GM21390 (cell line): ENCODE results near the gene DUSP23.

Source experiments
- ATAC-seq: cut with Tn5 transposase; IDR thresholded peaks from one replicate; pipeline ENCODE4 v1.9.1; 2021; ENCODE audit not compliant: unreplicated experiment

Gene DUSP23

DNA sequence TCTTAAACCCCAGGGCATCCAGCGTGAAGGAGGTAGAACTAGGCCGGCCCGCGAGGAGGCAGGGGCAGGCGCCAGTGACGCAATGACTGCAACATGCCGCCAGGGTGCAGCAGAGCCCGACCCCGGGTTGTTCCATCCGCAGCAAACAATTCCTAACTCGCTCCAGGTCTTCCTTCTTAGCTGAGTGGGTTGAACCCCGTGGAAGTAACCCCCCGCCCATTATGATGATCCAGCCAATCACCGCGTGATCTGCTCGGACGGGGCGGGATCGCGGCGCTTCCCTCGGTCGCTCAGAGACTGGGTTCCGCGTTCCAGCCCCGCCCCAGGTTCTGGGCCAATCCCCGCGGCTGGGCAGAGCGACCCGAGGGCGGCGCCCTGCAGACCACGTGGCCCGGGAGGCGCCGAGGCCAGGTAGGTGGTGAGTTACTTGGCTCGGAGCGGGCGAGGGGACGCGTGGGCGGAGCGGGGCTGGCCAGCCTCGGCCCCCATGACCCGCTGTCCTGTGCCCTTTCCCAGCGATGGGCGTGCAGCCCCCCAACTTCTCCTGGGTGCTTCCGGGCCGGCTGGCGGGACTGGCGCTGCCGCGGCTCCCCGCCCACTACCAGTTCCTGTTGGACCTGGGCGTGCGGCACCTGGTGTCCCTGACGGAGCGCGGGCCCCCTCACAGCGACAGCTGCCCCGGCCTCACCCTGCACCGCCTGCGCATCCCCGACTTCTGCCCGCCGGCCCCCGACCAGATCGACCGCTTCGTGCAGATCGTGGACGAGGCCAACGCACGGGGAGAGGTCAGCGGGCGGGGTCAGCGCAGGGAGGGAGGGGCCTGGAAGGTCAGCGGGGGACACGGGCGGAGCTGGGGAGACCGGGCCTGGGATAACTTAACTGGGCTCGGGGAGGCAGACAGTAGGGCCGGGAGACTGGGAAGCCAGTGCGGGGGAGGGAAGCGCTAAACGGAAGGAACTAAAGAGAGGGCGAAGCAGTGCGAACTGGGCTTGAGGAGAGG lies at the start of gene DUSP23:
TSS of gene DUSP23 (plus strand) at position 380 of the 1,000 bp plus-strand sequence. CDS start at position 519, 139 bp downstream.
- peak; percentile 99 for ATAC-seq

DNA sequence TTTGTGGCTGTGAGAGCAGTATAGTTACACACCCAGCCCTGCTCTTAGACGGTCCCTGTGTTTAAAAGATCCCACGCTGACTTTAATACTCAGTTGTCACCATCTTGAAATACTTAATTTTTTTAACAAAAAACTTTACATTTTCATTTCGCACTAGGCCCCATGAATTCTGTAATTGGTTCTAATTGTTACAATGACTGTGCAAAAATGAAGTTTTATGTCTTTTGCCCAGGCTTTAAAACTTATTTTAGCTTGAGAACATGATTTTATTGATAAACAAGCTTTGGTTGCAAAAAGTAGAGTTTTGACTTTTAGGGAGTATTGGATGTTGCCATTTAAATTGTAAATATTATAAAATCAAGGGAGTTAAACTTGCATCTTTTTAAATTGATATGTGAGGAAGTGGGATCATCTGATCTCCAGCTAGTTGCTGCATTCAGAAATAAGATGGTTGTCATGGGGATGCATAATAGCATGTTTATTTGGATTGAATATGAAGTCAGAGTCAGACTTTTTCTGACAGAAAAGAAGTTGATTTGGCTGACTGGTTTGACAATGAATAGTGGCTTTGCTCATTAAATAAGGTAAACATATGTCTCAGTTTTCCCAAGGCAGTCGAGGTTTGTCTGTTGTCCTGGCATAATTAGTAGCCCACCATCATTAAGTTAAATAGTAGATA lies 43.4 kb upstream of the DUSP23 start:
- no peak for ATAC-seq

GRCh38 chr1:159743651-159744410 lies 36.9 kb upstream of the DUSP23 start:
- ATAC-seq = no peak

- ATAC-seq = no peak
Measured at GRCh38 chr1:159746666-159747065, 34.1 kb upstream of the DUSP23 start.

GRCh38 chr1:159748370-159748769 lies 32.4 kb upstream of the DUSP23 start:
- no peak for ATAC-seq

GRCh38 chr1:159749630-159750029 lies 31.1 kb upstream of the DUSP23 start:
- no peak for ATAC-seq

- no peak for ATAC-seq
Measured at GRCh38 chr1:159750621-159751020, 30.1 kb upstream of the DUSP23 start.

- ATAC-seq = no peak
Measured at GRCh38 chr1:159751031-159751430, 29.7 kb upstream of the DUSP23 start.

GRCh38 chr1:159752135-159752580 lies 28.6 kb upstream of the DUSP23 start:
- no peak for ATAC-seq

DNA sequence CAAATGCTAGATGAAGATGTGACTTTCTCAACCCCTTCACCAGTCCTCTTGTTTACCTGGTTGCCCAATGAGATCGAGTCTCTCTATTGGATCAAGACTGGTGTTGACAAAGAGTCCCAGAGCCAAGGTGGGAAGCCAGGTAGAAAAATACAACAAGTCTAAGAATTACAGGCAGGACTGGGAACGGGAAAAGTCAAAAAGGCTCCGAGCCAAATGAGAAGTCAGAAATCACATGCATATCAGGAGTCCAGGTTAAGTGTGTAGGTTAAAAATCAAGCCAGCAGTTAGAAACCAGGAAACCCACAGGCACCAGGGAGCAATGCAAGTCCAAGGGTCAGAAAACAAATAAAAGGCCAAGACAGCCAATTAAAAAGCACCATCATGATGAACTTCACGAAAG lies 27.4 kb upstream of the DUSP23 start:
- ATAC-seq = no peak

- ATAC-seq = no peak
Measured at GRCh38 chr1:159755451-159756007, 25.2 kb upstream of the DUSP23 start.

DNA sequence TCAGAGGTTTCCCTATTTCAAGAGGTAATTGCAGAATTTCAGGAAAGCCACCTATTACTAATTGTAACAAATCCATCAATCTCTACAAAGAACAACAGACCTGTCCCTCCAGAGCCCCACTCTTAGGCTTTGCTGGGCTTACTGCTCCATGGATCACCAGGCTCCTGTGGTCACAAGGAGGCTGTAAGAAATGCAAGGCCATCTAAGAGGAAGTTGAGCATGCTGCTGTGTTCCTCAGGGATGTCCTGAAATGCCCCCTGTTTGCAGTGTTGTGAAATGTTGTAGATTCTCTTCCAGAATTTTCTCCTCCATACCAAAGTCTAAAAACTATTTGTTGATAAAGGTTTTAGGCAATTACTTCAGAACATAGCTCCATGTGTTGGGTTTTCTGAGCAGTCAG lies 24.4 kb upstream of the DUSP23 start:
- ATAC-seq = no peak

- ATAC-seq = no peak
Measured at GRCh38 chr1:159763686-159764085, 17.1 kb upstream of the DUSP23 start.

DNA sequence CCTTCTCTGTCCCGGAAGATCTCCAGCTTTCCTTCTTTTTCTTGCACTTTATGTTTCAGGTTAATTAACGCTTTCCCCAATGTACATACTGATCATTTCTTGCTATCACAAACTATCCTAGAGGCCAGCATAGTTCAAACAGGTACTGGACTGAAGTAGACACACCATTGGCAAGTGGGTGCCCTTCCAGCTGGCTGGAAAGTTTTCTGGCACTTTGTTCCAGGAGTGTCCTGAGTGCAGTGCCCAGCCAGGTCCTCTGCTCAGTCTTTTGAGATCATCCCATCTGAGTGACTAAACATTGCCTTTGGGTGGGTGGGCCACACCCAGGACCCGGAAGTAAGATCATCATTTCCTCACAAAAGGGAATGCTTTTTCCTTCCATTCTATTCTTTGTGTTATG lies 15.0 kb upstream of the DUSP23 start:
- ATAC-seq = no peak

- no peak for ATAC-seq
Measured at GRCh38 chr1:159771127-159771895, 9.5 kb upstream of the DUSP23 start.

DNA sequence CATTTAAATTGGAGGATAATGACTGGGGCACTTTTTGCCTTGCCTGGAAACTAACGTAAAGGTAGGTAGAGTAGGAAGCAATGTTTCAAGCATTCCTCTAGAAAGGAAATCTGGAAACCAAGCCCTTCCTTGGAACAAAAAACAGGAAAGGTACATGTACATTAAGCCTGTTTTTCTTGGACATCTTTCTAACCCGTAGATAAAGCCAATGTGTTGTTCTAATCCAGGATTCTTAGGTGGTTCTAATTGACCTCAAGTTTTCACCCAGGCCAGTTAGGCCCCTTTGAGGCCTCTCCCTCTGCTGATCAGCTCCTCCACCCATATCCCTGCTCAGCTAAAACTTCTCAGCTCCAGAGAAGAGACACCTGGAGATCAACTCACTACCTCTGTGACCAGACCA lies 6.3 kb upstream of the DUSP23 start:
- no peak for ATAC-seq

DNA sequence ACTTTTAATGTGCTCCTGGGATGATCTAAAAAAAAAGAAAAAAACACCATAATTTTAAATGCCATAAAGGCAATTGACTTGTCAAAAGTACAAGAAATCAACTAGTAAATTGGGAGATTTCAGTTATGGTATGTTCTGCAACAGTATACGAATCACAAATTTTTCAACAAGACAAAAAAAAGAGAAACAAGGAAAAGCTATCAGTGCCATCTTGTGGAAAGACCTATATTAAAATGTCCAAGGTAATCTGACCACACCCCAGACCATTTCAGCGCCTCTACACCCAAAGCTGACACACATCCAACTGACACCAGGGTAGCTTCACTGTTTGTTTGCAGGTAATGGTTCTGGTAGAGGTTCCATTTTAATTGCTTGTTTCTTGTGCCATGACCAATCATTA lies 5.0 kb upstream of the DUSP23 start:
- ATAC-seq = no peak

- ATAC-seq = no peak
Measured at GRCh38 chr1:159778266-159778665, 2.5 kb upstream of the DUSP23 start.

GRCh38 chr1:159779403-159779851 lies 1.3 kb upstream of the DUSP23 start:
- ATAC-seq = no peak

DNA sequence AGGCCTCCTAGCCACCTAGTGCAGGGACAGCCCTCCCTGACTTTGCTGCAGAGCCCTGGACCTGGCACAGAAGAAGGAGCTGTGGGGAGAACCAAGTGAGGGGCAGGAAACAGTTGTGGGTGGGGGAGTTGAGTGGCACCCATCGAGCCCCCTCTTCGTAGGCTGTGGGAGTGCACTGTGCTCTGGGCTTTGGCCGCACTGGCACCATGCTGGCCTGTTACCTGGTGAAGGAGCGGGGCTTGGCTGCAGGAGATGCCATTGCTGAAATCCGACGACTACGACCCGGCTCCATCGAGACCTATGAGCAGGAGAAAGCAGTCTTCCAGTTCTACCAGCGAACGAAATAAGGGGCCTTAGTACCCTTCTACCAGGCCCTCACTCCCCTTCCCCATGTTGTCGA lies 1.2 kb downstream of the DUSP23 start:
- no peak for ATAC-seq
